Fibroblast of the aortic adventitia (primary cell): ENCODE measurements around the gene SUPT20HL2. TPM values are rescaled to one million over a fixed set of nuclear protein-coding genes. Genes with fewer than 3 reads are reported as not detected.
"Not testable (repeated sequence)": the region's sequence is repeated elsewhere in the genome, so short reads cannot be mapped to it uniquely, and the experiment has no call there.

Experiments used
- DNase-seq: peaks from one replicate; pipeline ENCODE4 v3.0.0-alpha.2; 2010; ENCODE audit warnings: low read depth
- H3K4me3 ChIP-seq: 2 replicates; pipeline ENCODE4 v1.5.1; 2011; ENCODE audit warnings: low read depth, mild to moderate bottlenecking, control low read depth, low read length, moderate library complexity
- CTCF ChIP-seq: IDR thresholded peaks from 2 replicates; pipeline ENCODE4 v1.5.1; 2011; ENCODE audit warnings: mild to moderate bottlenecking, low read length, control low read depth, inconsistent platforms; ENCODE audit not compliant: insufficient read depth
- total RNA-seq: library from RNA; depleted of rRNA; stranded (reverse); fragments of >200 nt; gene quantifications from 2 replicates; pipeline ENCODE4 v1.2.3, GENCODE V29; 2012; ENCODE audit warnings: low replicate concordance

The SUPT20HL2 gene
- total RNA-seq: not detected in 2 replicates

- no peak within 1 kb of the TSS for H3K4me3 ChIP-seq
- no peak for TF ChIP-seq CTCF
- no peak for DNase-seq
These were observed at the start of gene SUPT20HL2 for GRCh38 chrX:24314019-24314635. Gene SUPT20HL2, minus strand, starts transcription at chrX:24314069. Its CDS starts 754 bp downstream, at chrX:24313315.

GRCh38 chrX:24362089-24362745 is 48.3 kb upstream of the SUPT20HL2 start:
- H3K4me3 ChIP-seq, DNase-seq: not testable (repeated sequence)

GRCh38 chrX:24360272-24360671 is 46.4 kb upstream of the SUPT20HL2 start, which contains the start of gene SUPT20HL1:
Gene SUPT20HL1, plus strand, starts transcription at chrX:24360639. Its CDS starts 2,122 bp downstream, at chrX:24362761.
- no peak within 1 kb of the TSS for H3K4me3 ChIP-seq
- DNase-seq: no peak
- TF ChIP-seq CTCF: no peak

GRCh38 chrX:24357106-24357505 is 43.2 kb upstream of the SUPT20HL2 start:
- H3K4me3 ChIP-seq: no peak overlapping the region
- TF ChIP-seq CTCF: no peak
- DNase-seq: peak; percentile 28

GRCh38 chrX:24355095-24355494 is 41.2 kb upstream of the SUPT20HL2 start:
- no peak for TF ChIP-seq CTCF
- DNase-seq: no peak
- no peak overlapping the region for H3K4me3 ChIP-seq

GRCh38 chrX:24350217-24350616 is 36.3 kb upstream of the SUPT20HL2 start:
- TF ChIP-seq CTCF: no peak
- H3K4me3 ChIP-seq: no peak overlapping the region
- DNase-seq: no peak

GRCh38 chrX:24347881-24348280 is 34.0 kb upstream of the SUPT20HL2 start:
- no peak overlapping the region for H3K4me3 ChIP-seq
- DNase-seq: peak; percentile 19
- TF ChIP-seq CTCF: no peak
